Measurements from ENCODE around the gene ERV3-1. TPM values are rescaled to one million over a fixed set of nuclear protein-coding genes. Genes with fewer than 3 reads are reported as not detected.
"Not testable (repeated sequence)": the region's sequence is repeated elsewhere in the genome, so short reads cannot be mapped to it uniquely, and the experiment has no call there.

Gene ERV3-1
- total and polyA plus RNA-seq, 2 donors (not counting 3 experiments of a cell fraction or from before 2014, with no cell fraction given) = 28.4 to 29.6 TPM

DNA sequence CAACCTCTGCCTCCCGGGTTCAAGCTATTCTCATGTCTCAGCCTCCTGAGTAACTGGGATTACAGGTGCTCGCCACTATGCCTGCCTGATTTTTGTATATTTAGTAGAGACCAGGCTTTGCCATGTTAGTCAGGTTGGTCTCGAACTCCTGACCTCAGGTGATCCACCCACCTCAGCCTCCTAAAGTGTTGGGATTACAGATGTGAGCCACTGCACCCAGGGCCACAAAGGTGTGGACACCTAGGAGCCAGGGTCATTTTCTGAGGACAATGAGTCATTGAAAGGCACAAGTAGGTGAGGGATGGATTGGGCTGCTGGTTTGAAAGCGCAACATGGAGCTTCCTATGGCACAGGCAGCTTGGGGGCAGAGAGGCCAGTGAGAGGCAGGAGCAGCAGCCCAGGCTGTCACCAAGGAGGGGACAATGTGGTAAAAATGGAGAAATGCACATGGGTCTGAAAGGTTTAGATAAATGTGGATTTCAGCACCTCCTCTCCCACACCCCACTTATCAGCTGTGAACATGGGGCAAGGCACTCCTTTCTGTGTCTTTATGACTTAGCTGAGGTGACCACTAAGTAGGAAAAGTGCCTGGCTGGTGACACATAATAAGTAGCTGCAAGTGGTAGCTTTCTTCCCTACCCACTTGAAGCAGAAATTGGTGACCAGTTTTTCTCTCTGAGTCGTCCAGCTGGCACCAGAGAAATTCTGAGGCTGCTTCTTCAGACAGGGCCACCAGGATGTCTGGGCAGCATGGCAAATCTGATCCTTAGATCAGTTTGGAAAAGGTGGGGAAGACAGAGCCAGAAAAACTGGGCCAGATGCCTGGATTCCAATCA, 61.6 kb downstream of the ERV3-1 start:
- H3K79me2 ChIP-seq (ENCODE audit: control insufficient read depth, insufficient read depth, low read length); DNase-seq (ENCODE audit: low read depth, low spot score); H3K4me2 ChIP-seq (ENCODE audit: insufficient read depth, low read length); H3K4me3 ChIP-seq (replicated peaks in 1 of 3; ENCODE audit: insufficient read depth in 1 of 3, low read depth in 1 of 3, low read length in 3 of 3); FAIRE-seq; dilution Hi-C loops (cut with MboI; ENCODE audit: extremely low pct_ligation_motif_present, low sequenced_read_pairs); H3K9me1 ChIP-seq (replicated peaks; ENCODE audit: control insufficient read depth, extremely low read depth, insufficient read depth, low read length); CTCF ChIA-PET; intact Hi-C loops (cut with micrococcal nuclease); BruUV-seq (replicated peaks); H4K20me1 ChIP-seq (replicated peaks; ENCODE audit: control insufficient read depth, extremely low read depth, insufficient read depth, low read length); H3K36me3 ChIP-seq (ENCODE audit: control insufficient read depth in 2 of 2, extremely low read depth in 1 of 2, insufficient read depth in 2 of 2, low read length in 2 of 2); H3K4me1 ChIP-seq (ENCODE audit: control insufficient read depth, extremely low read depth, insufficient read depth, low read length); H3K9me3 ChIP-seq (replicated peaks; ENCODE audit: control insufficient read depth, insufficient read depth, low read length); H3K9ac ChIP-seq (replicated peaks; ENCODE audit: extremely low read depth, insufficient read depth, low read length); H3K27ac ChIP-seq (ENCODE audit: insufficient read depth, low read depth, low read length); H2AFZ ChIP-seq (ENCODE audit: low read depth, low read length); POLR2A ChIA-PET: not testable (repeated sequence)
- peaks cover 17 to 27% of the 10 kb centered on the region in 2 experiments for H3K27me3 ChIP-seq (ENCODE audit: control insufficient read depth in 2 of 2, insufficient read depth in 2 of 2, low read length in 2 of 2)

Small RNA genes within 50 kb of the gene (small RNA-seq; reads per million reads assigned to genes)
- not detected for gene RNU6-1229P (ENCODE audit: insufficient read depth, insufficient read length, low read depth, low replicate concordance)

Other genes starting within 250 kb of the ERV3-1 start
- gene ZNF138, start 212.3 kb downstream of the ERV3-1 start, total RNA-seq = 3.3 and 4.4 TPM in 2 replicates
- gene ZNF138, start 212.3 kb downstream of the ERV3-1 start, polyA plus RNA-seq = 1.5 and 2.0 TPM in 2 replicates
- gene ZNF273, start 103.4 kb downstream of the ERV3-1 start, total RNA-seq = 4.0 and 4.1 TPM in 2 replicates
- gene ZNF273, start 103.4 kb downstream of the ERV3-1 start, polyA plus RNA-seq = 1.4 TPM in 2 replicates
- gene ZNF117, start 15.7 kb downstream of the ERV3-1 start, total RNA-seq = 12.6 and 24.7 TPM in 2 replicates
- 4.5 and 5.9 TPM in 2 replicates for gene ZNF117, start 15.7 kb downstream of the ERV3-1 start, polyA plus RNA-seq